Measurements from ENCODE around the gene ZFAND3. TPM values are rescaled to one million over a fixed set of nuclear protein-coding genes. Genes with fewer than 3 reads are reported as not detected.

Gene ZFAND3
- polyA plus RNA-seq, 3 donors: 149 to 158 (median 150) TPM

DNA sequence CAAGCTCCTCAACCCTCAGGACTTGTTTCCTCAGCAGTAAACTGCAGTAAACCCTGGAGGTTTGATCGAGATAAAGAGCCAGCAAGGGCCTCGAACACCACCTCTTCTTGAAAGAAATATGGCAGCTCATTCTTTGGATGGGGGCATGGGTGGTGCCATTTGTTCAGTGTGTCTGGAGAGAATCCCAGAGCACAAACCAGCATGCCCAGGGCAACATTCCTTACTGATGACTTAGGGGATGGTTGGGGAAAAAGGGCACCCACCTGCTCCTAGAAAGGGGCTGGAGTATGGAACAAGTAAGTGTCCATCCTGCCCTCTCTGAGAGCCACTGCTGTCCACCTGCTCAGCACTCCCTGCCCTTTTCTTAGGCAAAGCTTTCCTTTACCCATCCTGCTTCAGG, 31.3 kb upstream of the ZFAND3 start:
- no peak for DNase-seq (ENCODE audit: extremely low read depth in 1 of 11, low read depth in 9 of 11, low spot score in 4 of 11)

DNA sequence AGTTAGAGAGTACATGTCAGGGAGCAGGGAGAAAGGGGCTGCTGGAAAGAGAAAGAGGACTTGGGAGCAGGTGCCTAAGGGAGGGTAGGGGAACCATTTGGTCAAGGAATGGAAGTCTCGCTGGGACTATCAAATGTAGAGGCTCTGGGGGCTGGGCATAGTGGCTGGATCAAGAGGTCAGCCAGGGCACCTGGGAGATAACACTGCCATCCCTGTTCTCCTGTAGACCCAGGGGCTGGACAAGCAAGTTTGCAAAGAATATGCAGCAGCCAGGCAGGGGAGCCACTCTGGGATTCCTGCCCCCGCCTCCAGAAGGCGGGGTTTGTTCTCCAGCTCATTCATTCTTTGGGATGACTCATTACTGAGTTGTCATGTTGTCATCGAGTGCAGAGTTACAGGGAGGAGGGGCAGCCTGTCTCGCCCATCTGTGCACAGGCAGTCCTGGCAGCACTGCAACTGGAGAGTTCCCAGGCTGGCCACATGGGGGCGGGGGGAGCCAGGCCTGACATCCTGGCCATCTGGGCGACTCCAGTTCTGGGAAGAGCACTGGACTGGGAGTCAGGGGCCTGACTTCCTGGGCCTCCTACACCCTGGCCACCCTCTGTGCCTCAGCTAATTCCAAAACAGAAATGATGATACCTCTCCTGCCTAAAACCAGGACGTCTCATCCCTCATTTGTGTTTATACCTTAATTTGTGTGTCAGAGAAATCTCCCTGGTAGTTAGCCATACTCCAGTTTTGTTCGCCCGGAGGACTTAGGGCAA, 28.2 kb upstream of the ZFAND3 start:
- peak in 6 of 11 donors; percentile 64 to 77 (median 75) for DNase-seq (ENCODE audit: extremely low read depth in 1 of 11, low read depth in 9 of 11, low spot score in 4 of 11)

DNA sequence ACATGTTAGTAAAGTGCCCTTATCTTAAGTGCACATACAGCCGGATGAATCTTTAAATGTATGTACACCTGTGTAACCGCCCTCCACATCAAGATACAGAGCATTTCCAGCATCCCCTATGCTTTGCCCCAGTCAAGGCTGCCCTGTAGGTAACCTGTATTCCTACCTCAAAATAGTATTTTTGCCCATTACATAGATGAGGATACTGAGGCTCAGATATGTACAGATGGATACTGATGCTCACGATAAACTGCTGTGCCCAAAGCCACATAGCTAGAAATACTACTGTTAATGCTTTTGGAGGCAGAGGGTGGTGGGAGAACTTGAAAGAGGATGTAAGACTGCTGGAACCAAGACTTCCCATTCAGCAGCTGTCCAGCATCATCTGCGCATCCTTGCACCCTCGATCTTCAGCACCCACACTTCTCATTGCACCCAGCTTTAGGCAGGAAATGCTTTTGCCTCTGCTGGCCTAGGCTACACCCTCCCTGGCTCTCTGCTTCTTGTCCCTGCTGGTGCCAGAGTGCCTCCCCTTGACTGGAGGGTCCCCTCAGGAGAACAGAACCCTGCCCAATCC, 27.0 kb upstream of the ZFAND3 start:
- DNase-seq (ENCODE audit: extremely low read depth in 1 of 11, low read depth in 9 of 11, low spot score in 4 of 11): no peak

DNA sequence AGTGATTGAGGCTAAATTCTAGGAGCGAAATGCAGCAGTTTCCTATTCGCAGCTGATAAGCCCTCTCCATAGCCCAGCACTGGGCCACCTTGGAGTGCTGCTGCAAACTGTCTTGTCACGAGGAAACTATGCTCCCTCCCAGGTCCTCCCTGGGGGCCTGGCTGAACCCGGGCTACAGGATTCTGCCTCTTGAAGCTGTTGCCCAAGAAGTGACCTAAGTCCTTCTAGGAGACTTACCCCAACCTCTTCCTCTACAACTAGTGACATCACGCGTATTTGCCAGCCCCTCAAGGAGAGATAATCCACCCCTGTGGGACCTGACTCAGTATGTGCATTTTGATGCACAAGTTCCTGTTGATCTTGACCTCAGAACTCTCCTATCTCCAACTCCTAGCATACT, 26.5 kb upstream of the ZFAND3 start:
- DNase-seq (ENCODE audit: extremely low read depth in 1 of 11, low read depth in 9 of 11, low spot score in 4 of 11): no peak

DNA sequence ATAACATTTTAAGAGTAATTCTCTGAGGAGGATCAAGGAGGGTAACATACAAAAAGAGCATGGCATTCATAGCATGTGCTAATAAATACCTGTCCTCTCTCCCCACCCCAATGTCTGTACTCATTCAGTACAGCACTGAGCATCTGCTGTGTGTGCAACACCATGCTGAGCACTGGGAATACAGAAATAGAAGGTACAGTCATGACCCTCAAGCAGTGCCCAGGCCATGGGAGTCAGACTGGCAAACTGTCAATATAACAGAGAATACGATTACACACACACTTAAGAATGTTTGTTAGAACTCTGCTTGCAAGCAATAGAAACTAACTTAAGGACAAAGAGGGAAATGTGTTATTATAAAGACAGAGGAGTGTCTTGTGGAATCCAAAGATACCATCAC, 24.7 kb upstream of the ZFAND3 start:
- DNase-seq (ENCODE audit: extremely low read depth in 1 of 11, low read depth in 9 of 11, low spot score in 4 of 11): no peak

DNA sequence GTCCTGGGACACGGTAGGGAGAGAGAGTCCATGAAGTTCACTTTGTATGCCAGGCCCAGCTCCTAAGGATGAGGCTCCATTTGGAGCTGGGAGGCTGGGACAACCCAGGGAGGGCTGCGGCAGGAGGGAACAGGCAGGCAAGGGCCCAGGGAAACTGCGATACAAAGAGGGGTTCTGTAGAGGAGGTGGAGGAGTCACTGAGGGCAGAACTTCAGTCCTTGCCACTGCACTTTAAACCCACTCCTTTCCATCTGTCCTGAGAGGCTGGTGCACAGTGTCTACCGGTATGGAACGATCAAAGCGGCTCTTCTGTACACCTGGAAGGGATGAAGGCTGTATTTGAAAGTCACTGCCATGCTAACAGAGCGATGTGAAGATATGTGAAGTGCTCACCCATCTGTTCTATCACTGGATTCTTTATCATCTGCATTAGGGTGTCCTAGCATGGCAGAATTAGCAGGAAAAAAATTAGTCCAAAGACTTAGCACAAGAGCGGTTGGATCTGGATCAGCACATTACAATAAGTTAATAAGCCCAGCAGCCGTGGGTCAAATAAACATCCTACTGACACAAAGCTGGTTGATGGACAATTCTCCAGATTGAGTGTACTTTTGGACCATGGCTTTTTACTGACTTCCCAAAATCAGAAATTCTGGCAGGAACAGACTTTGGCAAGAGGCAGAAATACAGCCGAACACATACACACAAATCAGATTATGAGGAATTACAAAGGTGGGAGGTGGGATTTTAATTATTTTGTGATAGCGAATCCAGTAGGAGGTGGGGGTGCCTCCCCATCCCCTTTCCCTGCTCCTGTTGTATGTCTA, 20.9 kb upstream of the ZFAND3 start:
- DNase-seq (ENCODE audit: extremely low read depth in 1 of 11, low read depth in 9 of 11, low spot score in 4 of 11): no peak

DNA sequence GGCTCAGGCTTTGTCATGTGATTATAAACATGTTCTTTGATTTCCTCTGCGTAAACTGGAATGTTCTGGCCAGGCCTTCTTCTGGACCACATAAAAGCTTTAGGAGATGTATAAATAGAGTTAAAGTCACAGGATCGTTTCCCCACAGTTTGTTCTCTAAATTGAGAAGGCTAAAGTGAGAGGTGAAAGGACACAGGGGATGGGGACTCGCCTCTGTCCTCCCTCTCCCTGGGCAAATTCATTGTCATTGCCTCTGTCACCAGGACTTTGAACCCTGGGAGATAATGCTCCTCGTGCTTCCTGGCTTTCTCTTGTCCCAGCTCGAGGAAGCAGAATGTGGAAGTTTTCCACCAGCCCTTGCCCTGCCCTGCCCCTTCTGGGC, 20.3 kb upstream of the ZFAND3 start:
- no peak for DNase-seq (ENCODE audit: extremely low read depth in 1 of 11, low read depth in 9 of 11, low spot score in 4 of 11)

DNA sequence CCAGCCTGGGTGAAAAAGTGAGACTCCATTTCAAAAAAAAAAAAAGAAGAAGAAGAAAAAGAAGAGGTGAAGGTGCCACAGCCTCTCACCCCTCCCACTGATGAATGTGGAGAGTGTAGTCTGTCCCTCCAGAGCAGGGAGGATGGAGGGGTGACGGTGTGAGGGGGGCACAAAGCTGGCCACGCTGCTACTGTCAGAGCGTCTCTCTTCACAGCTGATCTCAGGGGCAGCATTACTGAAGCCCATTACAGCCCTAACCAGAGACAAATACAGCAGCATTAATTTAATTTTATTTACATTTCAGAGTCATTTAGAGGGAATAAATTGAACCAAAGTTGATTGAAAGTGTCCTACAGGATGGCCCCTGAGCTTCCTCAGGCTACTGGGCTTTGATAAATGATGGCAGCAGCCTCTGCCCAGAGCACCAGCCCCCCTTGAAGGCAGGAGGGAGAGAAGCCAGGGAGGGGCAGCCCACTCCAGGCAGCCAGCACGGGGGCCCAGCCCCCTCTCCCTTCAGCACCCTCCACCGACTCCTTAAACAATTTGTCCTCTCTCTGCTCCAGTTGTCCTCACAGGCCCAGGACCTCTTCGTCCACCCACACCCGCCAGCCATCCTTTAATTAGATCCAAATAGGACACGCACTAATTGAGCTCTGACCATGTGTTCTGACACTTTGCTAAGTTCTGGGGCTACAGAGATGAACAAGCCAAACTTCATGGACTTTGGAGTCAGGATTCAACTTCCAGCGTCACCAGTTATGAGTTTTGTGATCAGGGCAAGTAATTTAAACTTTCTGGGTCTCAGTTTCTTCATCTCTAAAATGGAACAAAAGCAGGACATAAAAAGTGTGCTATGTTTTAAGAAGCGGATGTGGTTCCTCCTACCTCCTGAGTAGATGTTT, 18.6 kb upstream of the ZFAND3 start:
- DNase-seq (ENCODE audit: extremely low read depth in 1 of 11, low read depth in 9 of 11, low spot score in 4 of 11): no peak

DNA sequence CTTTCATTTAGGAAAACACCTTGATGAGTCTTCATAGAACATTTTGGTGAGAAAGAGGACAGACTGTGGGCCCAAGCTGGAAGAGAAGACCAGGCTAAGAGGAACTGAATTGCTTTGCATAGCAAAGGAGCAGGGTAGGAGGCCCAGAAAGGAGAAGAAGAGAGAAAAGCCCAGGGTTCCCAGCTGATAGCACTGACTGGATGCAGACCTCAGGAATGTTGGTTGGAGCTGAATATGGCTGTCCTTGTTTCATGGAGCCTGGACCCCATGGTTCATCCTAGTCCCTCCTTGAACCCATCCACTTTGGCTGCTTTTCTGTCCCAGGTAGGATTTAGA, 18.0 kb upstream of the ZFAND3 start:
- DNase-seq (ENCODE audit: extremely low read depth in 1 of 11, low read depth in 9 of 11, low spot score in 4 of 11): no peak

DNA sequence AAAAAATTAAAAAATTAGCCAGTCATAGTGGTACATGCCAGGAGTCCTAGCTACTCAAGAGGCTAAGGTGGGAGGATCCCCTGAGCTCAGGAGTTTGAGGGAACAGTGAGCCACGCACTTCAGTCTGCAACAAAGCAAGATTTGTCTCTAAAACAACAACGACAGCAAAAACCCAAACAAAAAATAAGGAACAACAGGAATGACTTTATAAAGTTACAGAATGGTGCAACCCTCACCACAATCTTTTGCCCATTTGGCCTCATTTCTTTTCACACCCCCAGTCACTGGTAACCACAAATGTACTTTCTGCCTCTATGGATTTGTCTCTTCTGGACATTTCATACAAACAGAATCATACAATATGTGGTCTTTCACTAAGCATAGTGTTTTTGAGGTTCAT, 16.7 kb upstream of the ZFAND3 start:
- DNase-seq (ENCODE audit: extremely low read depth in 1 of 11, low read depth in 9 of 11, low spot score in 4 of 11): no peak

DNA sequence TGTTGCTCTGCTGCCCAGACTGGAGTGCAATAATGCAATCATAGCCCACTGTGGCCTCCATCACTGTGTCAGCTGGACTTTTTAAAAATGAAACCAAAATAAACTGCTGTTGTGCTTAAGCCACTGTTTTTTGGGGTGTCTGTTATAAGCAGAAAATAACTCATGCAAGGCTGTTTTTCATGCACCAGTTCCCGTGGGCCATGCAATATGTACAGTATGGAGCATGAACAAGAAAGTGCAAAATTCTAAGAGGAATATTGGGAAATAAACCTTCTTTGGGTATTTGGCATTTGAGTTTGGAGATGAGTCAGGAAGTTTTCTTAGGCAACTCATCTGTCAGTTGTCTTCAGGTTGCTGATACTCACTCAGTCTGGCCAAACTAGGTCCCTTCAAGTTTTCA, 14.9 kb upstream of the ZFAND3 start:
- DNase-seq (ENCODE audit: extremely low read depth in 1 of 11, low read depth in 9 of 11, low spot score in 4 of 11): no peak

DNA sequence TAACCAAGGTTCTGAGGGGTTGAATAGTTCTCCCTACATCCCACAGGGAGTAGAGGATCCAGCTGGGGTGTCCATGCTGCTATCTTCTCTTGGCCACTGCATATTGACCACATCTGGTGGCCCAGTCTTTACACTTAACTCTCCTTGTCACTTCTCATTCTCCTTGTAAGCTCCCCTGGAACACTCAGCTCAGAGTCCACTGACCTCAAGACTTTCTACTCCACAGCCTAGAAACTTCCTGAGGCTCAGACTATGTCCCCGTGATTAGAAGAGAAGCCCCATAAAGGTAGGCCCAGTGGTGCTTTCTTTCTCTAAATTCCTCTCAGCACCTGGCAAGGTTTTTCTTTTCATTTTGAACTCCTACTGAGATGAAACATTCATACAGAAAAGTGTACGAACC, 13.3 kb upstream of the ZFAND3 start:
- DNase-seq (ENCODE audit: extremely low read depth in 1 of 11, low read depth in 9 of 11, low spot score in 4 of 11): no peak

DNA sequence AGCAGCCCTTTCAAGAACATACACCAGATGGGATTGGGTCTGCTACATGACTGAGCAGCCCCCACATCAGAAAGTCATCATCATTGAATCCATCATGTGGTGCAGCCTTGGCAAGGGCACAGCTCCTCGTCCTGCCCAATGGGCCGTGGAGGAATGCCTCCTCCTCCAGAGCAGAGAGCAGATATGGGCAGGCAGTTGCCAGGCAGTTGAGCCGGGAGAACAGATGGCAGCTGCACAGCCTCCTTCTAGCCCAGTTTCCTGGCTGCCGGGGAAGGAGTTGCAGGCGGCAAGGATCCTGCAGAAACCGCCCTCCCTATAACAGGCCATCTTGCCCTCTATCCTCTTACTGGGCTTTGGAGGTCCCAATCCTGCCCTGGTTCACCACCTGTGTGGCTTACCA, 11.9 kb upstream of the ZFAND3 start:
- DNase-seq (ENCODE audit: extremely low read depth in 1 of 11, low read depth in 9 of 11, low spot score in 4 of 11): peak in 7 of 11 donors; percentile 40 to 82 (median 73)

DNA sequence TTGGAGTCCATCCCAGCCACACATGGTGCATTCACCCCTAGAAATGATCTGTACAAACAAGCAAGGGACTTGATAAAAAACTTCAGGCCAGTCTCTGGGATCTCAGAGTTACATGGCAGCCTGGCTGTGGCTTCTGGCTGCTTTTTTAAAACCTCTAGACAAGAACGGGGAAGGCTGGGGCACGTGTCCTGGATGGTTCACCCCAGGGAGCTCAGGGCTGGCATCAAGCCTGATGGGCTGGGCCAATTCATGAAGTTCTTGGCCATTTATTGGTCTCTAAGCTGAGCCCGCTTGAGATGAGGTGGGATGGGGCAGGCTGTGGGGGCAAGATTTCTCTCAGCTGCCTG, 10.4 kb upstream of the ZFAND3 start:
- no peak for DNase-seq (ENCODE audit: extremely low read depth in 1 of 11, low read depth in 9 of 11, low spot score in 4 of 11)

DNA sequence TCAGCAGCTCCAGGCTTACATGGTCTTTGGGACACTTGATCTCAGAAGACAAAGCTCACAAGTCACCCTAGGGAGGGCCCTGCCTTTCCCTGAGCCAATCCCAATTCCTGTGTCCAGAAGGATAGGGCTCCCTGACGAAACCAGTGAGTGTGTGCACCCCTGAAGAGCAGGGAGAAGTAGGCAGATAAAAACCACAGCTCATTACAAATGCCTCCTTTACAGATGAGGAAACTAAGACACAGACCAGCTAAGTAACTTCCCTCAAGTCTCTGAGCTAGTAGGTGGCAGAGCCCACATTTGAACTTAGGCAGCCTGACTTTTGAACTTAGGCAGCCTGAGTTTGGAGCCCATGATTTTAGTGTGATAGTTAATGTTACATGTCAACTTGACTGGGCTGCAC, 6.7 kb upstream of the ZFAND3 start:
- no peak for DNase-seq (ENCODE audit: extremely low read depth in 1 of 11, low read depth in 9 of 11, low spot score in 4 of 11)

DNA sequence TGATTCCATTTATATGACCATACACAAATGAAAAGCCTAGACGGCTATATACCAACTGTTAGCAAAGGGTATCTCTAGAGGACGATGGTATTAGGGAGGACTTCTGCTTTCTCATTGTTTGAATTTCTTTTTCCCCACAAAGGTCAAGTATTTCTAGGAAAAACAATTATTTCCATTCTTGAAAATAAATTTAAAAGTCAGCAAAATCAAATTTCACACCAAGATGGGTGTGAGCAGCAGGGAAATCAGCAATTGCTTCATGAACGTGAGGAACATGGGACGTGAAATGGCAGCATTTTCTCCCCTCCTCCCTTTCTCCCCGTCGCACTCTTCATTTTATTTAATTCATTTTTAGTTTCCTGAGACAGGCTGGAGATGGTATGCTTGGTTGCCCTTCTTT, 5.2 kb upstream of the ZFAND3 start:
- no peak for DNase-seq (ENCODE audit: extremely low read depth in 1 of 11, low read depth in 9 of 11, low spot score in 4 of 11)

DNA sequence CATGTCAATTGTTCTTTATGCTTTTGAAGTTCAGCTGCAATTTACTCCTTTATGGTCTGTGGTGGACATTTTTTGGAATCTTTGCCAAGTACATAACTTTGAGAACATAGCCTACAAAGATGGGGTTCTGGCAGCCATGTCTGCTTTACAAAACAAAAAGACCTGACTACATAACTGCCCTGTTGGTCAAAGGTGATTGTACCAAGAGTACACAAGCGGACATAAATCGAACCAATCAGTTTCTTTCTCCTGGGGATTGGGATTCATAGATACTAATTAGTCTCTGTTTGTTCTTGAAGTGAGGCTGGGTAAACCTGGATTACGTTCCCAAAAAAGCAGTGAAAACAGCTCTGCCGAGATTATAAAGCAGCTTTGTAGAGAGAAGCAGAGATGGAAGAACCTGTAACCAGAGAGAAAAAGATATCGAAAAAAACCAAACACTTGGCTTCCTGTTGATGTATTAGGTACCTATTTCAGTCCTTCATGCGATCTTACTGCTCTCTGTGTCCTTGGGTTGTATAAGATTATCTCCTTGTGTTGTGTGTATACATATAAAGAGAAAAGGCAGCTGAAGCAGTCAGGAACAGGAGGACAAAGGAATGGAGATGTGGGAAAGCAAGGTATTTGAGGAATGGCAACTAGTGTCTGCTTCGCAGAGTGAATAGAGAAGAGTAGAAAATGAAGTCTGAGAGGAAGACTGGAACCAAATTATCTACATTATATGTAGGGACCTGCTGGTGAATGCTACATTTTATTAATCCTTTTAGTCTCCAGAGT, 2.7 kb upstream of the ZFAND3 start:
- no peak for DNase-seq (ENCODE audit: extremely low read depth in 1 of 11, low read depth in 9 of 11, low spot score in 4 of 11)

DNA sequence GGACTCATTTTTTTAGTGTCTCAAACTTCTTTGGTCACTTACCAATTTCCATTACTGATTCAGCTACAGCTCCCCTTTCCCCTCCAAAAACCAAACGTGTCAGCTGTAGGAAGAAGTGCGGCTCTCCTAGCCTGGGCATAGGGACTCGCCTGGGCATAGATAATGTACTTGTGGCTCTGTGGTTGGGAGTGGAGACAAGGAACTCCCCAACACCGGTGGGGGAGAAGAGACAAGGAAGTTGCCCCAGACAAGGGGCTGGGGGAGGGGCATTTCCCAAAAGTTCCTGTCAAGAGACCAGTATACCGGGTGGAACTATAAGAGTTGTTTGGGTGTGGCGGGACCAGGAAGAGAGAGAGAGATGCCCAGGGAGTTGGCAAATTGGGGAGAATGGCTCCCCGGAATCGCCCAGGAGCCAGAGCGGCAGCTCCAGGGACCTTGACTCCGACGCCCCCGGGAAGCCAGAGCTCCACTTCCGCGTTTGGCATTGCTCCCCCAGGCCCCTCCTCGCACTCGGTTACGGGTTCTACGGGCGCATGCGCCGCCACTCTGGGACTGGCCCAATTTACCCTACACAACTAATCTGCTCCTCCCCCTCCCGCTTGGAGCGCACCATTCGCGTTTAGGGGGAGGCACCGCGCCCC, 871 bp upstream of the ZFAND3 start:
- DNase-seq (ENCODE audit: extremely low read depth in 1 of 11, low read depth in 9 of 11, low spot score in 4 of 11): peak in 10 of 11 donors; percentile 20 to 96 (median 94)

Measured in renal cortex interstitium (tissue), 11 donors.